ENCODE measurements around the gene RABGAP1L.
"Not testable (repeated sequence)": the region's sequence is repeated elsewhere in the genome, so short reads cannot be mapped to it uniquely, and the experiment has no call there.

The RABGAP1L gene

DNA sequence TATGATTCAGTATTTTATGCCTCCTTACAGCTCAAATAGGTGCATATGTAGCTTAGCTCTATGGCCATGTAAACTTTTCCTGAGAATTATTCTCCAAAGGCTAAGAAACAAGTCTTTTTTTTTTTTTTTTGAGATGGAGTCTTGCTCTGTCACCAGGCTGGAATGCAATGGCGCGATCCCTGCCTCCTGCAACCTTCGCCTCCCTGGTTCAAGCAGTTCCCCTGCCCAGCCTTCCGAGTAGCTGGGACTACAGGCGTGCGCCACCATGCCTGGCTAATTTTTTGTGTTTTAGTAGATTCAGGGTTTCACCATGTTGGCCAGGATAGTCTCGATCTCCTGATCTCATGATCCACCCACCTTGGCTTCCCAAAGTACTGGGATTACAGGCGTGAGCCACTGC, 657.3 kb downstream of the RABGAP1L start:
- DNase-seq (ENCODE audit: low read depth): not testable (repeated sequence)

DNA sequence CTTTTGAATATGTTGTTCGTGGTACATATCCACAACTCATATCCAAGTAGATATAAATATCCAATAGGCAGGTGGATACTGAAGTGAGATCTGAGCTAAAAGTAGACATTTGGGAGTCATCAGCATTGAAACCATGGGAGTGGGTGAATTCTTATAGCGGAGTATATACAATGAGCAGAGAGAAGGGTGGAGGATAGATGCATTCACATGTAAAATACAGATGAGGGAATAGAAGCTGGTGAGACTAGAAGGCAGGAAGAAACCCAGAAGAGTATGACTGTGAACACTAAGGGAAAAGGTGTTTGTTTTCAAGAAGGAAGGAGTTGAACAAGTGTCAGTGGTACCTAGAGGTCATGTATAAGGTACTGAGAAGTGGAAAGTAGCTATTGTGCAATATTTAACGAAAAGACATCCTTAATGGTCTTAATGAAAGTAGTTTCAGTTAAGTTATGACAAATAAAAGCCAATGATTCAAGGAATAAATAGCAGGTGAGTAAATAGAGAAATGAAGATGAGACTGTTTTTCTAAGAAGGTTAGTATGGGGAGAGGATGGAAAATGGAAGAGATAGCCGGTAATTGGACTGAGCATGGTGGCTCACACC, 658.8 kb downstream of the RABGAP1L start:
- no peak for DNase-seq (ENCODE audit: low read depth)

DNA sequence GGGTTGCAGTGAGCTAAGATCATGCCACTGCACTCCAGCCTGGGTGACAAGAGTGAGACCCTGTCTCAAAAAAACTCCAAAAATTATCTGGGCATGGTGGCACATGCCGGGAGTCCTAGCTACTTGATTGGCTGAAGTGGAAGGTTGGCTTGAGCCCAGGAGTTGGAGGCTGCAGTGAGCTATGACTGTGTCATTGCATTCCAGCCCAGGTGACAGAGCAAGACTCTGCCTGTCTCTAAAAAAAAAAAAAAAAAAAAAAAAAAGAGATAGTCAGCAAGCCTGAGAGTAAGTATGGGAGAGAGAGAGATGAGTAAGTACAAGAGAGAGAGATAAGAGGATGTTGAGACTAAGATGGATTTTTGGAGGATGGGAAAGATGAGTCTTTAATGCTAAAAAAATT, 659.6 kb downstream of the RABGAP1L start:
- no peak for DNase-seq (ENCODE audit: low read depth)

DNA sequence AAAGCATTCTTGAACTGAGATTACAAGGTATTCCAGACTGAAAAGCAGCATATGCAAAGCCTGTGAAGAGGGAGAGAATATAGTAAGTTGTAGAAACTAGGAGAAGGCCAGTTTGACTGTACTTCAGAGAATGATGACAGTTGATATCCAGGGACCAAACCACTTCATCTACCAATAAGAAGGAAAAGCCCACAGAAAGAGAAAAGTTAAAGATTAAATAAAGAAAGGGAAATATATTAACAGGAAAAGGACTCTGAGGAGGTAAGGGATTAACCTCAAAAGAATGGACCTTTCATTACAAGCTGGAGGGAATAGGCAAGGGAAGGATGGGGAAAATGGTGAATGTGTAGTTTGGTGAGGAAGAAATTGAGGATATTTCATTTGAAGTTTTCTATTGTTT, 660.3 kb downstream of the RABGAP1L start:
- no peak for DNase-seq (ENCODE audit: low read depth)

DNA sequence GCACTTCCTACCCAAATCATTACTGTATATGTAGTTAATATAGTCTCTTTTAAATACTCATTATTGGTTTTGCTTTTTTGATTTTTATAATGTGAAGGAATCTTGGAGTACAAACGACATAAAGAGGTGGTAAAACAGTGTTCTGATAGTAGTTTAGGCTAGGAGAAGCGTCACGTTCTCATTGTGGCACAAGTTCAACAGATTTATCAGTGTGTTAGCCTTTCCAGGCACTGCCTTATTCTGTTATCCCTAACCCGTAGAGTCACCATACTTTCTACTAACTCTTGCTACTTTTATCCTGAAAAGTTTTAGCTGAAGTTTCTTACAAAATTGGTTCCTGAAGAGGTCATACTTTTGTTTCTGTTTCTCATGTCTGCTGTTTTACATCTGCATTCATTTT, 665.8 kb downstream of the RABGAP1L start:
- no peak for DNase-seq (ENCODE audit: low read depth)

DNA sequence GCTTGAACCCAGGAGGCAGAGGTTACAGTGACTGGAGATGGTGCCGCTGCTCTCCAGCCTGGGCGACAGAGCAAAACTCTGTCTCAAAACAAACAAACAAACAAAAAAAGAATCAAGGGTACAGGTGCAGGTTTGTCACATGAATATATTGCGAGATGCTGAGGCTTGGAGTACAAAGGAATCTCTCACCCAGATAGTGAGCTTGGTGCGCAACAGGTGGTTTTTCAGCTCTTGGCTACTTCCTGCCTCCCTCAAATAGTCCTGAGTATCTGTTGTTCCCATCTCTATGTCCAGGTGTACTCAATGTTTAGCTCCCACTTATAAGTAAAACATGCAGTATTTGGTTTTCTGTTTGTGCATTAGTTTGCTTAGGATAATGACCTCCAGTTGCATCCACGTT, 666.5 kb downstream of the RABGAP1L start:
- no peak for DNase-seq (ENCODE audit: low read depth)

DNA sequence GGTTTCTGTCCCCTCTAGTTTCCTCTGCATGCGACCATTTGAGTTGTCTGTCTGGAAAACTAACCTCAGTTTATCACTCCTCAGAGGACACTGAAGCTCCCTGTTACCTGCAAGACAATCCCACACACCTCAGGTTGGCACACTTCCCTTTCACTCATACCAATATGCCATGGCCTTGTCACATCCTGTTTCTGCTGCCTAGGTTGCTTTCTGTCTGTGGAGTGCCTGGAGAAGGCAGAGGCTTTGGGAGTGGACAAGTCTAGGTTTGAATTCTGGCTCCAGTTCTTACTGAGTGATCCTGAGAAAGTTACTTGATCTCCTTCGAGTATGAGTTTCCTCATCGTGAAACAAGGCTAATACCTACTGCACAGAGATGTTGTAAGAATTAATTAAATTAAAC, 668.9 kb downstream of the RABGAP1L start:
- DNase-seq (ENCODE audit: low read depth): no peak

DNA sequence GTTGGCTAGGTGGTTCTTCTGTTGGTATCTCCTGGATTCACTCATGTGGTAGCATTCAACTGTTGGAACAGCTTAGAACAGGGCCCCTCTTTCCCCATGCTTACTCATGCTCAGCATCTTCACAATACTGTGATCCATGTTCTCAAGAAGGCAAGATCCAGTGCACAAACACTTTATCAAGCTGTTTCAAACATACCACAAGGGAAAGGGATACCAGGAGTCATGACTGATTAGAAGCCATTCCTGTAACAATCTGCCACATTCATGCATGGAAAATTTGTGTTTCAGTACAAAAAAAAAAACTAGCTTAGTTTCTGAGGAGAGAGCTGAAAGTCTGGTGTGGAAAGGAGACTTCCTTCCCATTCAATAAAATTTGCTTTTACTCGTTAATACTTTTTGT, 670.7 kb downstream of the RABGAP1L start:
- no peak for DNase-seq (ENCODE audit: low read depth)

DNA sequence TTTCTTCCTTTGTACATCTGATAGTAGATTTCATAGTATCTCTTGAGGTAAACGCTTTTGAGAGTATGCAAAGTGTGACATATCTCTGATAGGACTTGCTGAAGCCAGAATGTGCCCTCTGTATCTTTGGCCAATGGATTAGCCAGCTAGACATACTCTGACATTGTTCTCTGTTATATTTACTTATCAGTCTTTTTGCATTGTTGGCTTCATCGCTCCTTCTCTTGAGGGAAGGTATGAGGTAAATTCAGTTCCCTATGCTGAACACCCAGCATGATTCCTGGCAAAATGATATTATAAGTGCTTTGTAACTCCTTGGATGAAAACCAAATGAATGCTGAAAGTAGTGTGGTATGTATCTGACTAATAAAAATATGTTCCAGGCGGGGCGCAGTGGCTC, 677.2 kb downstream of the RABGAP1L start:
- DNase-seq (ENCODE audit: low read depth): no peak

DNA sequence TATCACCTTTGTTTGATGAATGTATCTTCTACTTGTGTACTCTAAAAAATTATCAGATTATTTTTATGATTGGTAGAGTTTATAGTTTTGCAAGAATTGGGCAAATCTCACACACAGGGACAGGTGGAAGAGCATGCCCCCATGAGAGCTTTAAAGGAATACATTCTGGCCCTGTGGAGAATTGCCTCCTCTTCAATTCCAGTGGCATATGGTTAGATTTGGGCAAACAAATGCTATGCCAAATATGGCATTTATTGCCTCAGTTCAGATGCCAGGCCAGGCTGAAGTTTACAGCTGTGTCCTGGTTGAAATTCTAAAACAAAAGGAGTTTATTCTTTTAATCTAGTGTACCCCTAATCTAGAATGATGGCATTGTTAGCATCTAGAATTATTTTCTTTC, 678.1 kb downstream of the RABGAP1L start:
- DNase-seq (ENCODE audit: low read depth): no peak

DNA sequence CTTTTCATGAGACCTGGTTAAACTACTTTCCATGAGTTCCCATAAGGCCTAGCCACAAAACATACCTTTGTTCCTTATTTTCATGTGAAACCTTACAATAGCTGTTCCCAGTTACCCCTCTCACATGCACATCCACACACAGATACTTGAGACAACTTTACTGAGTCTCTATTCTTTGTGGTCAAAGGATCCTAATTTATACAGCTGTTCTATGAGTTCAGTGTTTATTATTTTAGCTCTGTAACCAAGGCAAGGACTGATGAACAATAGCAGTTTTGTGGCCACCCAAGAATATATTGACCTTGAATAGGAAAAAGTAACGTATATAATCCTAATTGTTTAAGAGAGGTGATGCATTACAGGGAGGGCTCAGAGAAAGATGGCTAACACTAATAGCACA, 679.9 kb downstream of the RABGAP1L start:
- no peak for DNase-seq (ENCODE audit: low read depth)

DNA sequence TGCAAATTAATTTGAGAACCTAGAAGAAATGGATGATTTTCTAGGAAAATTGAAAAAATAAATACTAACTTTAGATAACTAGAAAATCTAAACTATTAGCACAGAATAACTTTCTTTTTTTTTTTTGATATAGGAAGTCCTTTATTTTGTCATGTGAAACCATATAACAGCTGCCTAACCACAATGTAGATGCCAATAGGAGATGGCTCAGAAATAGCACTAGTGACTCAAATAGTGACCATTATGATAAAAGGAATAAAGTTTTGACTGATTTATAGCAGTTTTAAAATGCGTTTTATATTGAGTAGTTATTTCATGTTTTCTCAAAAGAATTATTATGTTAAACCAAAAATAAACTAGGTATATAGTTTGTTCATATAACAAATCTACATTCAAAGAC, 682.4 kb downstream of the RABGAP1L start:
- DNase-seq (ENCODE audit: low read depth): no peak

DNA sequence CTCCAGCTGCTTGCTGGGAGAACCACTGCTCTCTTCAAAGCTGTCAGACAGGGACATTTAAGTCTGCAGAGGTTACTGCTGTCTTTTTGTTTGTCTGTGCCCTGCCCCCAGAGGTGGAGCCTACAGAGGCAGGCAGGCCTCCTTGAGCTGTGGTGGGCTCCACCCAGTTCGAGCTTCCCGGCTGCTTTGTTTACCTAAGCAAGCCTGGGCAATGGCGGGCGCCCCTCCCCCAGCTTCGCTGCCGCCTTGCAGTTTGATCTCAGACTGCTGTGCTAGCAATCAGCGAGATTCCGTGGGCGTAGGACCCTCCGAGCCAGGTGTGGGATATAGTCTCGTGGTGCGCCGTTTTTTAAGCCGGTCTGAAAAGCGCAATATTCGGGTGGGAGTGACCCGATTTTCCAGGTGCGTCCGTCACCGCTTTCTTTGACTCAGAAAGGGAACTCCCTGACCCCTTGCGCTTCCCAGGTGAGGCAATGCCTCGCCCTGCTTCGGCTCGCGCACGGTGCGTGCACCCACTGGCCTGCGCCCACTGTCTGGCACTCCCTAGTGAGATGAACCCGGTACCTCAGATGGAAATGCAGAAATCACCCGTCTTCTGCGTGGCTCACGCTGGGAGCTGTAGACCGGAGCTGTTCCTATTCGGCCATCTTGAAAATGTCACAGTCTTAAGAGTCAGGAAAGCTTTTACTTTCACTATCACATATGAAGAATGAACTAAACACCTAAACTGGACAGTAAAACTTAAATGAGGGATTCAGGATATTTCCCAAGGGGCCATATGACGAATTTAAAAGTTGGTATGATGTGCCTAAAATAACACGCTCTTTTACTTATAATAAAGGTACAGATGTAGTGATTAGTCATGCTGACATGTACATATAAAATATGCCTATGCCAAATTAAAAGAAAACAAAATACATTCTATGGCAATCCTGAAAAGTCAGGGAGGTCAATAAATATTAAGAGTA, 689.6 kb downstream of the RABGAP1L start:
- DNase-seq (ENCODE audit: low read depth): not testable (repeated sequence)

DNA sequence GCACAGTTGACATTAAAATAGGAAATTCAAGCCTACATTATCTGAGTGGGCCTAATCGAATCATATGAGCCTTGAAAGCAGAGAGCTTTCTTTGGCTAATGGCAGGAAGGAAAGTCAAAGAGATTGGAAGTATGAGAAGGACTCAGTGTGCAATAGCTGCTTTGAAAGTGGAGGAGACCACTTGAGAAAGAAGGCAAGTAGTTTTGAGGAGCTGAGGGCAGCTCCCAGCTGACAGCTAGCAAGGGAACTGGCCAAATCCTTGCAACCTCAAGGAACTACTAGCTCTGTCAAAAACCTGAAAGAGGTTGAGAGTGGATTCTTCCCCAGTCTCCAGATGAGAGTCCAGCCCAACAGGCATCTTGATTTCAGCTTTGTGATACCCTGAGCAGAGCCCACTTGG, 691.4 kb downstream of the RABGAP1L start:
- DNase-seq (ENCODE audit: low read depth): no peak

DNA sequence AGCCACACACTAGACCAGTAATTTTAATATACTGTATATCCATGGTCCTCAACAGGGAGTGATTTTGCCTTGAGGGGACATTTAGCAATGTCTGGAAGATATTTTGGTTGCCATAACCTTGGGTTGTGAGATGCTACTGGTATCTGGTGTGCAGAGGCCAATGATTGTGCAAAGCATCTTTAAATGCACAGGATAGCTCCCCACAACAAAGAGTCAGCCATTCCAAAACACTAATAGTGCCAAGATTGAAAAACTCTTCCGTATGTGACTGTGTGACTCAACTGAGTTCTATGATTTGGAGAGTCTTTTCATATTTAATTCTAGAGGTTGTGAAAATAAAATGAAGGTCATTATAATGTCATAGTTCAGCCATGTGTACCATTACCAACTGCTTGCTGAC, 699.0 kb downstream of the RABGAP1L start:
- DNase-seq (ENCODE audit: low read depth): no peak

DNA sequence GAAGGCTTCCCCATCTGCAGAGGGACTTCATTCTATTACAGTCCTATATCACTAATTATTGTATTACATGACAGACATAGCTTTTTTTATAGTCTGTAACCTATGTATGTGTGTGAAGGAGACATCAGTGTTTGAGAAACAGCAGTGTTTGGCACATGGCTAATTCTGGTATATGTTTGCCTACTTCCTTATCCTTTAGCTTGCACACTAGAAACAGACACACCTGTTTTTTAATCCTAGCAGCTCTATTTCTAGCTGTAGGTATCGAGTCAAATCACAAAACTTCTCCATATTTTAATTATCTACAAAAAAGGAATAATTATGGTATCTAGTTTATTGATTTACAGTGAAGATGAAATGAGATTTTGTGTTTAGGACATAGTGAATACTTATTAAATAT, 711.0 kb downstream of the RABGAP1L start:
- DNase-seq (ENCODE audit: low read depth): no peak

DNA sequence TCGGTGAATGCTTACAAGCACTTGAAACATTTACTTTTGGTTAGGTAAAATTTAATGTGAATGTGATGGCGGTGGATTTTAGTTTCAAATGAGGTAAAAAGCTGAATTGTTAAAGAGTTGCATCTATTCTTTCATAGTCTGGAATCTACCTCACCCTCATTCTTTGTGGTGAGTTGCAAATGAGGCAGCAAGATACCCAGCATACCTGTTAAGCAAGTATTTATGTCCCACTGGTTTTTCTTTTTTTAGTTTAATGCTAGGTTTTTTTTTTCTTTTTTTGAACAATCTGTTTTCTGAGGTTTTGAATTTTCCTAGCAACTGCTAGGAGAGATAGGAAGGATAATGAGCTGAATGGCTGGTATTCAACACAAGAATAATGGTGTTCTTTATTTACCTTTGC, 712.6 kb downstream of the RABGAP1L start:
- no peak for DNase-seq (ENCODE audit: low read depth)

DNA sequence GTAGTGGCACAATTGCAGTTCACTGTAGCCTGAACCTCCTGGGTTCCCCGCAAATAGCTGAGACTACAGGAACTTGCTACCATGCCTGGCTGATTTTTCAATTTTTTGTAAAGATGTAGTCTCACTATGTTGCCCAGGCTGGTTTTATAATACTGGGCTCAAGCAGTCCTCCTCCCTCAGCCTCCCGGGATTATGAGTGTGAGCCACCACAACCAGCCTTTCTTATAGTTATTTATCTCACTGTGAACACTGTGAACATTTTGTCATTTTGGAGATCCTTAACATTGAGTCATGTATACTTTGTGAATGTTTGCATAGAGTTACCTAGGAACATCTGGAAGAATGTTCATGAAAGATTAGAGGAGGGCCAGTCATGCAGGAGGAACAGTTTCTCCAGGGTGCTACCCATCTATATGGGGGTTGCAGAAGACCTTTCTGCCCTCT, 713.3 kb downstream of the RABGAP1L start:
- DNase-seq (ENCODE audit: low read depth): no peak

DNA sequence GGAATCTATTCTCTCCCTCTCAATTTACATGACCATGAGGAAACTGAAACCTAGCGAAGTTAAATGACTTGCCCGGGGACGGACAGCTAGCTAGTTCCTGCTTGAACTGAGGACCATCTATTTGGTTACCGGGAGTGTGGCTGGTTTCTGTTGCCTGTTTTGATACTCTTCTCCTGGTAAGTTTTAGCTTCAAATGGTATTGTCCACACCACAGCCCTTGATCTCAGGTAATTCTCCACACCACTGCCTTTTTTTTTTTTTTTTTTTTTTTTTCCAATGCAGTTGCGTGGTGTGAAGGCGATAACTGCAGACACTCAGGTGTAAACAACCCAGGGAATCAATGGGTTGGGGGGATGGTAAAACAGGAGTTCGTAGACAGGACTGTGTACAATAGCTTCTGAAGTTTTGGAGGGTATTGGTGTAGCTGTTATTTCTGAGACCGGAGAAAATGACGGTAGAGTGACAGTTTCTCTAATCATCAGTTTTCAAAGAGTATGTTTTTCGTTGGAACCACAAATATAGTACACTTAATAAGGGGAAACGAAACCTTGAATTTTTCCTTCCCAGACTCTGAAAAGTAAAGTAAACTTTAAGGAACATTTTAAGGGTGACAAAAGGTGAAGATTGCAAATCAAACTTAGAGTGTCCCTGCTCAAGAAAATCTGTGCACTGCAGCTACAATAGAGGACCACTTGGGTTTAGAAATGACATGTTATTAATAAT, 715.2 kb downstream of the RABGAP1L start:
- DNase-seq (ENCODE audit: low read depth): no peak

DNA sequence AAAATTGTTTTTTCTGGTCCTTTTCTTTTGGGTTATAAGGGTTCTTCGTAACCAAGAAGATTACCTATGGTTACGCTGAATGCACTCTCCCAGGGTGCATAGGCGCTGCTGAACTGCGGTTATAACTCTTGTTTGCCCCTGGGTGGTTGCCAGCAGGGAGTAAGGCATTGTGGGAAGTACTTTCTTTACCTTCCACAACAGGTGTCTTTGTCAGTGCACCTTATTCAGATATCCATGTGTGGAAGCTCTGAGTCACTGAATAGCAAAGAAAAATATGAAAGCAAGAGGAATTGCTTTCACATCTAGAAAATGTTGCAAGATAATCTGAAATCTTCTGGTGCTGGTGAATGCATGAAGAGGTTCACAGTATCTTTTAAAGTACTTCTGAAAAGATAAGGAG, 716.0 kb downstream of the RABGAP1L start:
- peak; percentile 3 for DNase-seq (ENCODE audit: low read depth)

DNA sequence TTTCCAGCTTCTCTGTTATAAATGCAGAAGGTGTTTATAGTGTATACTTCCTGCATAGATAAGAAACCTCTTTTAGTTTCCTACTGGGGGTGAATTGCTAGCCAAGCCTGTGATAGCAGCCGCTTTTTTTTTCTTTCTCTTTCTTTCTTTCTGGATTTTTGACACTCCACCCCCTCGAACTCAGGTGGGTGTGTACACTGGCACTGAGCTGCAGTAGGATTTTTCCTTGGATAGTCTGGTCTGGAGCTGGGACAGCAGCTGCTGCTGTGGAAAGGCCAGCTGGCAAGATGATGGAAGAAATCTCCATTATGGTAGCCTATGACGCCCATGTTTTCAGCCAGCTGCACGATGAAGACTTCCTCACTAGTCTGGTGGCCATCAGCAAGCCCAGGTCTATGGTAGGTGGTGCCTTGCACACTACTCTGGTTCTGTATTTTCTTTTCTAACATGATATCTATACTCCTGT, 717.9 kb downstream of the RABGAP1L start:
- DNase-seq (ENCODE audit: low read depth): no peak

DNA sequence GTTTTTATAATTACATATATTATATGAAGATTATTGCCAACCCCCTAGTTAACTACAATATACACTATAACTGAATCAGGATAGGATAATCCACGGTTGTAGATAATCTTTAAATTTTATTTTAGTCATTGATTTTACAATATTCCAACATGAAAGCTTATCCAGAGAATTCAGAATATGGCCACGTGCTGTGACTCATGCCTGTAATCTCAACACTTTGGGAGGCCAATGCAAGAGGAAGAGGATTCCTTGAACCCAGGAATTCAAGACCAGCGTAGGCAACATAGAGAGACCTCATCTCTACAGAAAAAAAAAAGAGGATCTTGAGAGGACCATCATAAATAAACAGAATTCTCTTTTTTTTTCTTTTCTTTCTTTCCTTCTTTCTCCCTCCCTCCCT, 720.9 kb downstream of the RABGAP1L start:
- DNase-seq (ENCODE audit: low read depth): no peak

DNA sequence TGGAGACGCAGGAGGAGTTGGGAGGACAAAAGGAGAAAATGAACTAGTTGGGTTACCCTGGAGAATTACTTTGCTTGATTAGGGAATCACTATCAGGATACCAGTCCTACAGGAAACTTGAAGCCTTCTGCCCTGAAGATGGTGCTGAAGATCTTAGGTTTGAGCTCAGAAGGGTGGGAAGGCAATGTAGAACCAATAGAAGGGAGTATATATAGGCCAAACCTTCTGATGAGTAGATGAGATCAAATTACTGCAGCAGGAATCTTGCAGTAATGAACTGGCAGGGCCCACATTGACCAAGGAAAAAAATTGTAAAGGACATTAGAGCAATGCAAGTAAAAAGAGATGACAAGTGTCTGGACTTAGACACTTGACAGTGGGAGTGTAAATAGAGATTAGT, 724.1 kb downstream of the RABGAP1L start:
- DNase-seq (ENCODE audit: low read depth): no peak

Data from stimulated activated CD4-positive, alpha-beta T cell treated with anti-CD3 and anti-CD28 coated beads, Interleukin-2, amount 100 ng/mL, for 4 hours (primary cell).